IMR-90 (cell line): ENCODE measurements around the gene SYNE2. TPM values are rescaled to one million over a fixed set of nuclear protein-coding genes. Genes with fewer than 3 reads are reported as not detected.

ENCODE experiments used
- ATAC-seq: fragments of 200-7000 bp; cut with Tn5 transposase; 2 replicates; pipeline ENCODE4 v1.9.1; 2020; ENCODE audit warnings: low read depth, mild to moderate bottlenecking, moderate library complexity
- BruUV-seq: library from RNA; stranded (reverse); fragments of 400-500 nt; replicated peaks from 2 replicates; lab custom pipeline; 2021; lab: Mats Ljungman, UMichigan
- CTCF ChIA-PET: fragments of 300-600 bp; formaldehyde crosslinking; extraction: SDS; loops from one replicate; lab custom pipeline; 2021; ENCODE audit warnings: antibody characterized with exemption; lab: Yijun Ruan, JAX
- POLR2A ChIA-PET: fragments of 300-600 bp; sonication (Branson Sonifier 250); formaldehyde crosslinking; loops from one replicate; lab custom pipeline; 2022; ENCODE audit warnings: antibody characterized with exemption; ENCODE audit not compliant: unreplicated experiment; lab: Charles Lee
- DNase-seq: peaks from one replicate; pipeline ENCODE4 v3.0.0; 2013
- H2AFZ ChIP-seq: replicated peaks from 2 replicates; pipeline ENCODE3; 2013; ENCODE audit warnings: low read length, mild to moderate bottlenecking; ENCODE audit not compliant: poor library complexity
- H2AK5ac ChIP-seq: 2 replicates; pipeline ENCODE4 v1.6.1; 2013; ENCODE audit warnings: low read depth, low read length, inconsistent platforms
- H2AK9ac ChIP-seq: replicated peaks from 2 replicates; pipeline ENCODE3; 2013; ENCODE audit warnings: mild to moderate bottlenecking, low read depth, low read length, moderate library complexity; ENCODE audit not compliant: poor library complexity
- H2BK120ac ChIP-seq: 2 replicates; pipeline ENCODE4 v1.6.1; 2013; ENCODE audit warnings: low read depth, low read length, inconsistent platforms
- H2BK15ac ChIP-seq: 3 replicates; pipeline ENCODE4 v1.6.1; 2013; ENCODE audit warnings: low read depth, low read length, inconsistent platforms
- H2BK20ac ChIP-seq: 2 replicates; pipeline ENCODE4 v1.6.1; 2013; ENCODE audit warnings: low read depth, mild to moderate bottlenecking, inconsistent platforms, low read length, moderate library complexity
- H2BK5ac ChIP-seq: 2 replicates; pipeline ENCODE4 v1.6.1; 2013; ENCODE audit warnings: mild to moderate bottlenecking, low read depth, low read length, inconsistent platforms; ENCODE audit not compliant: poor library complexity, severe bottlenecking
- H3K14ac ChIP-seq: replicated peaks from 2 replicates; pipeline ENCODE4 v1.6.1; 2013; ENCODE audit warnings: low read depth, low read length, inconsistent platforms
- H3K18ac ChIP-seq: 2 replicates; pipeline ENCODE4 v1.6.1; 2013; ENCODE audit warnings: low read depth, low read length, control low read depth
- H3K23ac ChIP-seq: 2 replicates; pipeline ENCODE4 v1.6.1; 2013; ENCODE audit warnings: low read depth, low read length, inconsistent platforms
- H3K27ac ChIP-seq: 2 replicates; pipeline ENCODE4 v1.5.1; 2013; ENCODE audit warnings: mild to moderate bottlenecking, control low read depth, low read length; ENCODE audit not compliant: insufficient read depth
- H3K27me3 ChIP-seq: 2 replicates; pipeline ENCODE4 v1.6.1; 2013; ENCODE audit warnings: low read length; ENCODE audit not compliant: control insufficient read depth, insufficient read depth
- H3K36me3 ChIP-seq: 2 replicates; pipeline ENCODE4 v1.6.1; 2013; ENCODE audit warnings: low read length, mixed read lengths; ENCODE audit not compliant: control insufficient read depth, insufficient read depth
- H3K4ac ChIP-seq: 2 replicates; pipeline ENCODE4 v1.6.1; 2013; ENCODE audit warnings: low read depth, low read length, inconsistent platforms
- H3K4me1 ChIP-seq: 2 replicates; pipeline ENCODE4 v1.6.1; 2013; ENCODE audit warnings: low read length, mixed read lengths; ENCODE audit not compliant: control insufficient read depth, insufficient read depth
- H3K4me2 ChIP-seq: 2 replicates; pipeline ENCODE4 v1.6.1; 2013; ENCODE audit warnings: low read depth, mild to moderate bottlenecking, control low read depth, low read length, moderate library complexity
- H3K4me3 ChIP-seq: 2 replicates; pipeline ENCODE4 v1.5.1; 2013; ENCODE audit warnings: low read depth, mild to moderate bottlenecking, control low read depth, low read length, moderate library complexity; ENCODE audit not compliant: insufficient read depth
- H3K56ac ChIP-seq: 2 replicates; pipeline ENCODE4 v1.6.1; 2013; ENCODE audit warnings: low read length, inconsistent platforms; ENCODE audit not compliant: insufficient read depth; ENCODE audit errors: extremely low read depth
- H3K79me1 ChIP-seq, 2 experiments: 2 replicates each; pipeline ENCODE4 v1.6.1; 2013; ENCODE audit warnings: low read length in 2 of 2, inconsistent platforms in 1 of 2, low read depth in 1 of 2
- H3K9ac ChIP-seq: 2 replicates; pipeline ENCODE4 v1.6.1; 2013; ENCODE audit warnings: low read depth, low read length, control low read depth
- H3K9me1 ChIP-seq: 2 replicates; pipeline ENCODE4 v1.6.1; 2013; ENCODE audit warnings: low read length, inconsistent platforms; ENCODE audit not compliant: insufficient read depth
- H3K9me3 ChIP-seq: 2 replicates; pipeline ENCODE4 v1.6.1; 2013; ENCODE audit warnings: low read length; ENCODE audit not compliant: control insufficient read depth, insufficient read depth
- H4K20me1 ChIP-seq: 2 replicates; pipeline ENCODE4 v1.6.1; 2013; ENCODE audit warnings: low read length, inconsistent platforms; ENCODE audit not compliant: insufficient read depth
- H4K5ac ChIP-seq: 2 replicates; pipeline ENCODE4 v1.6.1; 2013; ENCODE audit warnings: mild to moderate bottlenecking, low read depth, low read length, control low read depth
- H4K8ac ChIP-seq, 2 experiments: 2 replicates each; pipeline ENCODE4 v1.6.1; 2013; ENCODE audit warnings: low read depth in 2 of 2, low read length in 2 of 2, control low read depth in 1 of 2, inconsistent platforms in 1 of 2
- H4K91ac ChIP-seq: 2 replicates; pipeline ENCODE4 v1.6.1; 2013; ENCODE audit warnings: low read depth, low read length, inconsistent platforms; ENCODE audit not compliant: insufficient read depth
- CHD1 ChIP-seq: IDR thresholded peaks from 2 replicates; pipeline ENCODE4 v1.6.1; 2012; ENCODE audit warnings: low read depth, low read length, improper control_type of control experiment
- ELK1 ChIP-seq: fragments of 150-350 bp; IDR thresholded peaks from 2 replicates; pipeline ENCODE4 v1.6.1; 2016; ENCODE audit warnings: low read depth, mild to moderate bottlenecking, low read length, moderate library complexity, borderline replicate concordance
- FOS ChIP-seq: fragments of 150-350 bp; IDR thresholded peaks from 2 replicates; pipeline ENCODE4 v1.6.1; 2016; ENCODE audit warnings: low read depth, low read length
- MAZ ChIP-seq: IDR thresholded peaks from 2 replicates; pipeline ENCODE4 v1.6.1; 2012; ENCODE audit warnings: low read depth, mild to moderate bottlenecking, low read length, improper control_type of control experiment, moderate library complexity, borderline replicate concordance
- MXI1 ChIP-seq: IDR thresholded peaks from 2 replicates; pipeline ENCODE4 v1.6.1; 2012; ENCODE audit warnings: low read depth, mild to moderate bottlenecking, low read length, moderate library complexity, borderline replicate concordance
- USF2 ChIP-seq: fragments of 150-350 bp; IDR thresholded peaks from 2 replicates; pipeline ENCODE4 v1.6.1; 2017; ENCODE audit warnings: mild to moderate bottlenecking, antibody characterized with exemption, low read length, low read depth
- WGBS, 2 experiments: methylation state at CpG; one replicate each; pipeline versions ENCODE4 v1.1.5 to v1.1.7; 2013; ENCODE audit warnings: missing lambda C conversion rate in 2 of 2; ENCODE audit not compliant: insufficient read length in 1 of 2; ENCODE audit errors: extremely low coverage in 2 of 2; 5-methylcytosine and 5-hydroxymethylcytosine counted together
- dilution Hi-C: fragments of 300-500 bp; cut with HindIII; formaldehyde crosslinking; loops from one replicate; pipeline ENCODE4 v1.14.3; 2018; ENCODE audit warnings: low sequenced_read_pairs; ENCODE audit not compliant: unreplicated experiment
- in situ Hi-C: fragments of 300-500 bp; cut with MboI; formaldehyde crosslinking; loops from 3 replicates; pipeline ENCODE4 v1.14.3; 2019; ENCODE audit warnings: low sequenced_read_pairs, inconsistent platforms, mixed read lengths
- intact Hi-C: fragments of 100-400 bp; cut with micrococcal nuclease; formaldehyde crosslinking; loops from 2 replicates; pipeline ENCODE4 v1.10.0; 2022
- polyA plus RNA-seq, 3 experiments: library from polyadenylated mRNA; depleted of rRNA; stranded (reverse); fragments of >200 nt; gene quantifications; 2 replicates each; pipeline ENCODE4 v1.2.3, GENCODE V29; 2012; ENCODE audit warnings: low replicate concordance in 1 of 3
- total RNA-seq: library from RNA; depleted of rRNA; stranded (reverse); fragments of >200 nt; gene quantifications from 2 replicates; pipeline ENCODE4 v1.2.3, GENCODE V29; 2012

Gene SYNE2
- total and polyA plus RNA-seq, 2 of the 4 experiments (the other 2 are of a cell fraction), result 5.2 to 28.9 TPM

GRCh38 chr14:64185184-64185583 lies 332.4 kb downstream of the SYNE2 start:
- no CpG with 5 or more reads among the region's 1 CpG for WGBS, 2 experiments
- CTCF ChIA-PET, result interaction anchor here (1.2 kb wide), 1 partner anchor 10 kb away, joined by 3 read pairs; no protein-coding TSS in a partner anchor
- H3K9me3 ChIP-seq, result no peaks in the 10 kb centered on the region

More at GRCh38 chr14:64185184-64185583, 332.4 kb downstream of the SYNE2 start:
- H4K20me1 ChIP-seq, result no peaks in the 10 kb centered on the region
- H2AK9ac ChIP-seq, result no peak overlapping the region
- H3K4me3 ChIP-seq, result no peak overlapping the region
- H3K4me1 ChIP-seq, result no peaks in the 10 kb centered on the region
- H3K18ac ChIP-seq, result no peak overlapping the region
- TF ChIP-seq USF2, result no peak
- TF ChIP-seq FOS, result no peak
- no peak for TF ChIP-seq CHD1
- no peak for TF ChIP-seq ELK1
- TF ChIP-seq MXI1, result no peak
- TF ChIP-seq MAZ, result no peak
- no peaks in the 10 kb centered on the region for H3K36me3 ChIP-seq
- dilution Hi-C loops (no loop called here), in situ Hi-C loops (no loop called here), intact Hi-C loops (no loop called here)
- no peaks in the 10 kb centered on the region for H3K79me1 ChIP-seq
- H3K4ac ChIP-seq, result no peak overlapping the region
- no peak overlapping the region for H3K4me2 ChIP-seq
- no peak overlapping the region for H4K8ac ChIP-seq
- POLR2A ChIA-PET, result no interaction called here
- H4K5ac ChIP-seq, result no peak overlapping the region
- DNase-seq (no peak), ATAC-seq (no peak)
- H3K9me1 ChIP-seq, result 0 out of 2 replicates have a peak, but pooled peaks cover 2% of the 10 kb centered on the region
- no peaks in the 10 kb centered on the region for H3K27me3 ChIP-seq
- H4K91ac ChIP-seq, result no peak overlapping the region
- no peak overlapping the region for H2AFZ ChIP-seq
- no TSS peak for BruUV-seq
- no peak overlapping the region for H2AK5ac ChIP-seq
- H3K56ac ChIP-seq, result no peak overlapping the region
- H2BK20ac ChIP-seq, result no peak overlapping the region
- H2BK5ac ChIP-seq, result no peak overlapping the region
- no peak overlapping the region for H3K27ac ChIP-seq
- no peak overlapping the region for H3K9ac ChIP-seq
- no peak overlapping the region for H3K14ac ChIP-seq
- no peak overlapping the region for H2BK15ac ChIP-seq
- no peak overlapping the region for H3K23ac ChIP-seq
- H2BK120ac ChIP-seq, result no peak overlapping the region
